GM23338 (cell line): ENCODE results near the gene GPR37L1. TPM values are rescaled to one million over a fixed set of nuclear protein-coding genes. Genes with fewer than 3 reads are reported as not detected.

ENCODE experiments used
- ATAC-seq: fragments of 200-7000 bp; cut with Tn5 transposase; 3 replicates; pipeline ENCODE4 v1.9.1; 2020
- DNase-seq: peaks from one replicate; pipeline ENCODE4 v3.0.0-alpha.2; 2015; ENCODE audit warnings: low spot score
- H2AFZ ChIP-seq: fragments of 200-600 bp; sonication (generic); 2 replicates; pipeline ENCODE4 v1.8.0; 2016; ENCODE audit warnings: antibody characterized with exemption, mild to moderate bottlenecking, moderate library complexity
- H3F3A ChIP-seq: fragments of 200-600 bp; sonication (generic); replicated peaks from 2 replicates; pipeline ENCODE4 v1.8.0; 2017; ENCODE audit warnings: antibody characterized with exemption, mixed run types, low read depth
- H3K27ac ChIP-seq: fragments of 200-600 bp; sonication (generic); 2 replicates; pipeline ENCODE4 v1.6.1; 2016; ENCODE audit warnings: low read depth
- H3K27me3 ChIP-seq: fragments of 200-600 bp; sonication (generic); 2 replicates; pipeline ENCODE4 v1.8.0; 2016; ENCODE audit warnings: mild to moderate bottlenecking, mixed run types, moderate library complexity; ENCODE audit not compliant: insufficient read depth
- H3K36me3 ChIP-seq: fragments of 200-600 bp; sonication (generic); 2 replicates; pipeline ENCODE4 v1.8.0; 2016; ENCODE audit warnings: mild to moderate bottlenecking; ENCODE audit not compliant: insufficient read depth
- H3K4me1 ChIP-seq: fragments of 200-600 bp; sonication (generic); 2 replicates; pipeline ENCODE4 v1.8.0; 2016; ENCODE audit warnings: mild to moderate bottlenecking, moderate library complexity; ENCODE audit not compliant: insufficient read depth
- H3K4me2 ChIP-seq: fragments of 200-600 bp; sonication (generic); 2 replicates; pipeline ENCODE4 v1.7.1; 2017; ENCODE audit warnings: mixed run types
- H3K4me3 ChIP-seq: fragments of 200-600 bp; sonication (generic); 2 replicates; pipeline ENCODE4 v1.6.1; 2016; ENCODE audit warnings: mixed run types
- H3K79me2 ChIP-seq: fragments of 200-600 bp; sonication (generic); replicated peaks from 2 replicates; pipeline ENCODE4 v1.8.0; 2017; ENCODE audit warnings: mild to moderate bottlenecking; ENCODE audit not compliant: insufficient read depth
- H3K9me2 ChIP-seq: fragments of 200-600 bp; sonication (generic); 2 replicates; pipeline ENCODE4 v1.8.0; 2017; ENCODE audit not compliant: insufficient read depth
- H4K20me1 ChIP-seq: fragments of 200-600 bp; sonication (generic); replicated peaks from 2 replicates; pipeline ENCODE4 v1.8.0; 2017; ENCODE audit warnings: mild to moderate bottlenecking; ENCODE audit not compliant: insufficient read depth
- H3K27ac Mint-ChIP-seq: 2 replicates; pipeline ENCODE4 v1.8.0; 2020; ENCODE audit warnings: inconsistent platforms, mild to moderate bottlenecking, moderate library complexity, mixed read lengths
- H3K27me3 Mint-ChIP-seq: 3 replicates; pipeline ENCODE4 v1.8.0; 2022; ENCODE audit warnings: low read depth, mild to moderate bottlenecking, moderate library complexity, mixed read lengths, inconsistent platforms; ENCODE audit not compliant: insufficient read depth, poor library complexity
- H3K36me3 Mint-ChIP-seq: 3 replicates; pipeline ENCODE4 v1.8.0; 2021; ENCODE audit warnings: low read depth, mild to moderate bottlenecking, inconsistent platforms, moderate library complexity, mixed read lengths
- H3K4me1 Mint-ChIP-seq: 3 replicates; pipeline ENCODE4 v1.8.0; 2020; ENCODE audit warnings: mild to moderate bottlenecking, inconsistent platforms, mixed read lengths
- H3K4me3 Mint-ChIP-seq: 3 replicates; pipeline ENCODE4 v1.8.0; 2021; ENCODE audit warnings: moderate library complexity, mild to moderate bottlenecking, inconsistent platforms, mixed read lengths
- H3K9me3 Mint-ChIP-seq: 3 replicates; pipeline ENCODE4 v1.8.0; 2020; ENCODE audit warnings: moderate library complexity, mild to moderate bottlenecking, inconsistent platforms, mixed read lengths
- ETS1 ChIP-seq: IDR thresholded peaks from 2 replicates; pipeline ENCODE4 v1.6.1; 2016; ENCODE audit warnings: antibody characterized with exemption
- EZH2phosphoT487 ChIP-seq: fragments of 200-600 bp; sonication (generic); IDR thresholded peaks from one replicate; pipeline ENCODE4 v1.8.1; 2018; ENCODE audit warnings: antibody characterized with exemption; ENCODE audit not compliant: unreplicated experiment
- JUNB ChIP-seq: IDR thresholded peaks from one replicate; pipeline ENCODE4 v1.6.1; 2016; ENCODE audit warnings: antibody characterized with exemption; ENCODE audit not compliant: unreplicated experiment
- NANOG ChIP-seq: IDR thresholded peaks from 2 replicates; pipeline ENCODE4 v1.6.1; 2016; ENCODE audit warnings: antibody characterized with exemption, borderline replicate concordance
- POLR2AphosphoS5 ChIP-seq: IDR thresholded peaks from 2 replicates; pipeline ENCODE4 v1.6.1; 2016; ENCODE audit warnings: antibody characterized with exemption, low read depth
- REST ChIP-seq: IDR thresholded peaks from one replicate; pipeline ENCODE4 v1.6.1; 2018; ENCODE audit warnings: antibody characterized with exemption; ENCODE audit not compliant: unreplicated experiment
- ZNF331 ChIP-seq: fragments of 250-450 bp; sonication (Bioruptor Pico); IDR thresholded peaks from 2 replicates; pipeline ENCODE4 v1.5.0; 2020; ENCODE audit warnings: low read depth, mild to moderate bottlenecking, moderate library complexity
- polyA plus RNA-seq: library from polyadenylated mRNA; unstranded; fragments of >200 nt; fragmentation: Nextera tagmentation; extraction: Ambion mirVana; gene quantifications from 2 replicates; pipeline ENCODE4 v1.2.1, GENCODE V29; 2016
- total RNA-seq: library from RNA; depleted of rRNA; stranded (reverse); fragments of >200 nt; shearing (Covaris generic); gene quantifications from 2 replicates; pipeline ENCODE4 v1.2.3, GENCODE V29; 2014
- TF ChIP-seq, protein P1 (sequence below): fragments of 250-450 bp; sonication (Bioruptor Pico); IDR thresholded peaks from 2 replicates; pipeline ENCODE4 v1.5.0; 2020; ENCODE audit warnings: mild to moderate bottlenecking, moderate library complexity

The GPR37L1 gene
- total and polyA plus RNA-seq, 2 experiments from 2014 or later = 0.08 to 0.21 TPM

DNA sequence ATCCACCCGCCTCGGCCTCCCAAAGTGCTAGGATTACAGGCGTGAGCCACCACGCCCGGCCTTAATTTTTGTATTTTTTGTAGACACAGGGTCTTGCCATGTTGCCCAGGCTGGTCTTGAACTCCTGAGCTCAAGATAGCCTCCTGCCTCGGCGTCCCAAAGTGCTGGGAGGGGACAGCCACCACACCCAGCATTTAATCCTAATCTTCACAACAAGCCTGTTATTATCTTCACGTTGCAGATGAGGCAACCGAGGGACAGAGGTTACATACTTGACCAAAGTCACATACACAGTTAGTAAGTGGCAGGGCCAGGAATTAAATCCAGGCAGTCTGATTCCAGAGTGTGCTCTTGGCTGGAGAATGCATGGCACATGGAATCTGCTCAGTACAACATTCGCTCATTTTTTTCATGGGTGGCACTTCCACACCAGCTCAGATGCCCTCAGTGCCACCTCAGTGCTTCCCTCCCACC lies 4.8 kb upstream of the GPR37L1 start:
- no peaks in the 10 kb centered on the region for H3K27me3 ChIP-seq
- H3K79me2 ChIP-seq = no peaks in the 10 kb centered on the region
- no peak overlapping the region for H3K4me2 ChIP-seq
- Mint-ChIP-seq H3K9me3 (no peaks in the 10 kb centered on the region), H3K4me3 (no peak overlapping the region), H3K36me3 (no peaks in the 10 kb centered on the region; the same call in 2 of the 3 replicates), H3K27ac (no peak overlapping the region), H3K4me1 (peaks cover 22% of the 10 kb centered on the region), H3K27me3 (peaks cover 12% of the 10 kb centered on the region)
- TF ChIP-seq, protein P1, sequence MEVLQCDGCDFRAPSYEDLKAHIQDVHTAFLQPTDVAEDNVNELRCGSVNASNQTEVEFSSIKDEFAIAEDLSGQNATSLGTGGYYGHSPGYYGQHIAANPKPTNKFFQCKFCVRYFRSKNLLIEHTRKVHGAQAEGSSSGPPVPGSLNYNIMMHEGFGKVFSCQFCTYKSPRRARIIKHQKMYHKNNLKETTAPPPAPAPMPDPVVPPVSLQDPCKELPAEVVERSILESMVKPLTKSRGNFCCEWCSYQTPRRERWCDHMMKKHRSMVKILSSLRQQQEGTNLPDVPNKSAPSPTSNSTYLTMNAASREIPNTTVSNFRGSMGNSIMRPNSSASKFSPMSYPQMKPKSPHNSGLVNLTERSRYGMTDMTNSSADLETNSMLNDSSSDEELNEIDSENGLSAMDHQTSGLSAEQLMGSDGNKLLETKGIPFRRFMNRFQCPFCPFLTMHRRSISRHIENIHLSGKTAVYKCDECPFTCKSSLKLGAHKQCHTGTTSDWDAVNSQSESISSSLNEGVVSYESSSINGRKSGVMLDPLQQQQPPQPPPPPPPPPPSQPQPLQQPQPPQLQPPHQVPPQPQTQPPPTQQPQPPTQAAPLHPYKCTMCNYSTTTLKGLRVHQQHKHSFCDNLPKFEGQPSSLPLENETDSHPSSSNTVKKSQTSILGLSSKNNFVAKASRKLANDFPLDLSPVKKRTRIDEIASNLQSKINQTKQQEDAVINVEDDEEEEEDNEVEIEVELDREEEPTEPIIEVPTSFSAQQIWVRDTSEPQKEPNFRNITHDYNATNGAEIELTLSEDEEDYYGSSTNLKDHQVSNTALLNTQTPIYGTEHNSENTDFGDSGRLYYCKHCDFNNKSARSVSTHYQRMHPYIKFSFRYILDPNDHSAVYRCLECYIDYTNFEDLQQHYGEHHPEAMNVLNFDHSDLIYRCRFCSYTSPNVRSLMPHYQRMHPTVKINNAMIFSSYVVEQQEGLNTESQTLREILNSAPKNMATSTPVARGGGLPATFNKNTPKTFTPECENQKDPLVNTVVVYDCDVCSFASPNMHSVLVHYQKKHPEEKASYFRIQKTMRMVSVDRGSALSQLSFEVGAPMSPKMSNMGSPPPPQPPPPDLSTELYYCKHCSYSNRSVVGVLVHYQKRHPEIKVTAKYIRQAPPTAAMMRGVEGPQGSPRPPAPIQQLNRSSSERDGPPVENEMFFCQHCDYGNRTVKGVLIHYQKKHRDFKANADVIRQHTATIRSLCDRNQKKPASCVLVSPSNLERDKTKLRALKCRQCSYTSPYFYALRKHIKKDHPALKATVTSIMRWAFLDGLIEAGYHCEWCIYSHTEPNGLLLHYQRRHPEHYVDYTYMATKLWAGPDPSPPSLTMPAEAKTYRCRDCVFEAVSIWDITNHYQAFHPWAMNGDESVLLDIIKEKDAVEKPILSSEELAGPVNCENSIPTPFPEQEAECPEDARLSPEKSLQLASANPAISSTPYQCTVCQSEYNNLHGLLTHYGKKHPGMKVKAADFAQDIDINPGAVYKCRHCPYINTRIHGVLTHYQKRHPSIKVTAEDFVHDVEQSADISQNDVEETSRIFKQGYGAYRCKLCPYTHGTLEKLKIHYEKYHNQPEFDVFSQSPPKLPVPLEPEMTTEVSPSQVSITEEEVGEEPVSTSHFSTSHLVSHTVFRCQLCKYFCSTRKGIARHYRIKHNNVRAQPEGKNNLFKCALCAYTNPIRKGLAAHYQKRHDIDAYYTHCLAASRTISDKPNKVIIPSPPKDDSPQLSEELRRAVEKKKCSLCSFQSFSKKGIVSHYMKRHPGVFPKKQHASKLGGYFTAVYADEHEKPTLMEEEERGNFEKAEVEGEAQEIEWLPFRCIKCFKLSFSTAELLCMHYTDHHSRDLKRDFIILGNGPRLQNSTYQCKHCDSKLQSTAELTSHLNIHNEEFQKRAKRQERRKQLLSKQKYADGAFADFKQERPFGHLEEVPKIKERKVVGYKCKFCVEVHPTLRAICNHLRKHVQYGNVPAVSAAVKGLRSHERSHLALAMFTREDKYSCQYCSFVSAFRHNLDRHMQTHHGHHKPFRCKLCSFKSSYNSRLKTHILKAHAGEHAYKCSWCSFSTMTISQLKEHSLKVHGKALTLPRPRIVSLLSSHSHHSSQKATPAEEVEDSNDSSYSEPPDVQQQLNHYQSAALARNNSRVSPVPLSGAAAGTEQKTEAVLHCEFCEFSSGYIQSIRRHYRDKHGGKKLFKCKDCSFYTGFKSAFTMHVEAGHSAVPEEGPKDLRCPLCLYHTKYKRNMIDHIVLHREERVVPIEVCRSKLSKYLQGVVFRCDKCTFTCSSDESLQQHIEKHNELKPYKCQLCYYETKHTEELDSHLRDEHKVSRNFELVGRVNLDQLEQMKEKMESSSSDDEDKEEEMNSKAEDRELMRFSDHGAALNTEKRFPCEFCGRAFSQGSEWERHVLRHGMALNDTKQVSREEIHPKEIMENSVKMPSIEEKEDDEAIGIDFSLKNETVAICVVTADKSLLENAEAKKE = no peak
- no peak for TF ChIP-seq EZH2phosphoT487
- no peak overlapping the region for H3K4me3 ChIP-seq
- no peaks in the 10 kb centered on the region for H3F3A ChIP-seq
- H3K27ac ChIP-seq = no peak overlapping the region
- H3K4me1 ChIP-seq = peaks cover 10% of the 10 kb centered on the region; the same call in 1 of the 2 replicates
- ATAC-seq = no peak
- no peaks in the 10 kb centered on the region for H3K9me2 ChIP-seq
- no peak overlapping the region for H2AFZ ChIP-seq
- no peaks in the 10 kb centered on the region for H4K20me1 ChIP-seq
- no peaks in the 10 kb centered on the region for H3K36me3 ChIP-seq
- DNase-seq = no peak

DNA sequence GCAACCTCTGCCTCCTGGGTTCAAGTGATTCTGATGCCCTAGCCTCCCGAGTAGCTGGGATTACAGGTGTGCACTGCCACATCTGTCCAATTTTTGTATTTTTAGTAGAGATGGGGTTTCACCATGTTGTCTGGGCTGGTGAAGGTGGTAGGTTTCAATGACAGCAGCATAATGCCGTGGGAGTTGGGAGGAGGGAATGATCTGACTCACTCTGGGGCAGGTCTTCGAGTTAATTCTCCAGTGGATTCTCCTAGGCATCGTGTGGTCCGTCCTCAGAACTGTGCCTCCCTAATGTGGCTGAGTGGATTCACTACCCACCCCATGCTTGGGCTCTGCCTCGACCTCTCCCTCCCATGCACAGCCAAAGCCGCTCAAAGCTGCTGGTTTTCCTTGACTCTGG lies 1.7 kb upstream of the GPR37L1 start:
- no peak overlapping the region for H3K27ac Mint-ChIP-seq
- no peaks in the 10 kb centered on the region; the same call in 2 of the 3 replicates for H3K9me3 Mint-ChIP-seq
- Histone ChIP-seq H4K20me1 (no peaks in the 10 kb centered on the region), H3K4me1 (no peaks in the 10 kb centered on the region), H3K79me2 (no peaks in the 10 kb centered on the region), H2AFZ (no peak overlapping the region), H3F3A (no peaks in the 10 kb centered on the region), H3K27me3 (no peaks in the 10 kb centered on the region), H3K27ac (no peak overlapping the region), H3K9me2 (no peaks in the 10 kb centered on the region), H3K4me3 (no peak overlapping the region), H3K4me2 (no peak overlapping the region), H3K36me3 (no peaks in the 10 kb centered on the region)
- H3K27me3 Mint-ChIP-seq = peaks cover 17% of the 10 kb centered on the region
- no peaks in the 10 kb centered on the region; the same call in 2 of the 3 replicates for H3K36me3 Mint-ChIP-seq
- H3K4me3 Mint-ChIP-seq = no peak overlapping the region
- no peak for ATAC-seq
- H3K4me1 Mint-ChIP-seq = peaks cover 10% of the 10 kb centered on the region
- no peak for DNase-seq
- TF ChIP-seq ZNF331 (CRISPR knock-in tag) = no peak
- TF ChIP-seq ETS1 = no peak
- TF ChIP-seq REST = no peak
- no peak for TF ChIP-seq NANOG
- no peak for TF ChIP-seq POLR2AphosphoS5
- TF ChIP-seq EZH2phosphoT487 = no peak
- TF ChIP-seq JUNB = no peak
